Skeletal muscle tissue (tissue), 4 donors: Measurements from ENCODE around the gene TMIGD1. TPM values are rescaled to one million over a fixed set of nuclear protein-coding genes. Genes with fewer than 3 reads are reported as not detected.

Source experiments
- H3K27ac ChIP-seq: one replicate; pipeline ENCODE4 v1.7.0; 2013; ENCODE audit warnings: mild to moderate bottlenecking, low read depth, low read length, inconsistent platforms
- H3K27me3 ChIP-seq, 3 donors: one replicate each; pipeline ENCODE4 v1.7.0; 2013; ENCODE audit warnings: low read length in 3 of 3; ENCODE audit not compliant: control insufficient read depth in 3 of 3, insufficient read depth in 3 of 3
- H3K36me3 ChIP-seq, 3 donors: one replicate each; pipeline ENCODE4 v1.7.0; 2013; ENCODE audit warnings: low read length in 3 of 3; ENCODE audit not compliant: control insufficient read depth in 3 of 3, insufficient read depth in 3 of 3
- H3K4me1 ChIP-seq, 3 donors: one replicate each; pipeline ENCODE4 v1.7.0; 2013; ENCODE audit warnings: low read length in 3 of 3, mild to moderate bottlenecking in 3 of 3; ENCODE audit not compliant: control insufficient read depth in 3 of 3, insufficient read depth in 3 of 3
- H3K4me3 ChIP-seq, 3 donors: one replicate each; pipeline ENCODE4 v1.7.0; 2013; ENCODE audit warnings: low read length in 3 of 3
- H3K9ac ChIP-seq, 3 donors: one replicate each; pipeline ENCODE4 v1.7.0; 2013; ENCODE audit warnings: low read length in 3 of 3, mild to moderate bottlenecking in 3 of 3, moderate library complexity in 2 of 3, low read depth in 1 of 3
- H3K9me3 ChIP-seq, 3 donors: one replicate each; pipeline ENCODE4 v1.7.0; 2013; ENCODE audit warnings: low read length in 3 of 3; ENCODE audit not compliant: control insufficient read depth in 3 of 3
- total RNA-seq: library from RNA; depleted of rRNA; stranded (reverse); fragments of >200 nt; gene quantifications from one replicate; pipeline ENCODE4 v1.2.3, GENCODE V29; 2014
- donor health status: Osteomylitis.

The TMIGD1 gene
- total RNA-seq, 1 donor from 2014 or later = not detected

GRCh38 chr17:30376621-30377452 lies 43.0 kb upstream of the TMIGD1 start:
- no peaks in the 10 kb centered on the region for H3K9me3 ChIP-seq
- H3K27ac ChIP-seq = no peak overlapping the region
- no peak overlapping the region for H3K4me3 ChIP-seq
- H3K36me3 ChIP-seq = no peaks in the 10 kb centered on the region
- H3K27me3 ChIP-seq = peaks cover 0 to 3% (median 0%) of the 10 kb centered on the region in 3 donors
- H3K9ac ChIP-seq = peak overlapping the region in 1 of 3 donors; percentile 23
- H3K4me1 ChIP-seq = peaks cover 13 to 23% (median 13%) of the 10 kb centered on the region in 3 donors

GRCh38 chr17:30375661-30376060 lies 41.8 kb upstream of the TMIGD1 start:
- H3K9me3 ChIP-seq = no peaks in the 10 kb centered on the region
- H3K4me1 ChIP-seq = peaks cover 8 to 16% (median 9%) of the 10 kb centered on the region in 3 donors
- peaks cover 0 to 3% (median 0%) of the 10 kb centered on the region in 3 donors for H3K27me3 ChIP-seq
- no peak overlapping the region for H3K9ac ChIP-seq
- no peak overlapping the region for H3K4me3 ChIP-seq
- H3K36me3 ChIP-seq = no peaks in the 10 kb centered on the region
- H3K27ac ChIP-seq = no peak overlapping the region

GRCh38 chr17:30372755-30373154 lies 38.9 kb upstream of the TMIGD1 start:
- H3K27me3 ChIP-seq = peaks cover 0 to 3% (median 0%) of the 10 kb centered on the region in 3 donors
- no peak overlapping the region for H3K4me3 ChIP-seq
- H3K9me3 ChIP-seq = no peaks in the 10 kb centered on the region
- H3K9ac ChIP-seq = no peak overlapping the region
- no peaks in the 10 kb centered on the region for H3K4me1 ChIP-seq
- no peak overlapping the region for H3K27ac ChIP-seq
- no peaks in the 10 kb centered on the region for H3K36me3 ChIP-seq

- Histone ChIP-seq H3K9ac (no peak overlapping the region), H3K36me3 (no peaks in the 10 kb centered on the region), H3K9me3 (no peaks in the 10 kb centered on the region), H3K4me3 (no peak overlapping the region), H3K27ac (no peak overlapping the region), H3K4me1 (no peaks in the 10 kb centered on the region), H3K27me3 (peaks cover 0 to 3% (median 0%) of the 10 kb centered on the region in 3 donors)
These were observed 36.1 kb upstream of the TMIGD1 start for GRCh38 chr17:30369995-30370394.

GRCh38 chr17:30368912-30369720 lies 35.3 kb upstream of the TMIGD1 start:
- H3K27ac ChIP-seq = no peak overlapping the region
- H3K4me1 ChIP-seq = no peaks in the 10 kb centered on the region
- no peaks in the 10 kb centered on the region for H3K36me3 ChIP-seq
- H3K27me3 ChIP-seq = peaks cover 0 to 3% (median 0%) of the 10 kb centered on the region in 3 donors
- no peak overlapping the region for H3K4me3 ChIP-seq
- H3K9ac ChIP-seq = no peak overlapping the region
- H3K9me3 ChIP-seq = no peaks in the 10 kb centered on the region

- Histone ChIP-seq H3K9me3 (peaks cover 0 to 5% (median 0%) of the 10 kb centered on the region in 3 donors), H3K27ac (no peak overlapping the region), H3K9ac (no peak overlapping the region), H3K4me1 (no peaks in the 10 kb centered on the region), H3K36me3 (no peaks in the 10 kb centered on the region), H3K27me3 (peaks cover 0 to 4% (median 0%) of the 10 kb centered on the region in 3 donors), H3K4me3 (no peak overlapping the region)
These were observed 32.7 kb upstream of the TMIGD1 start for GRCh38 chr17:30366536-30366935.

GRCh38 chr17:30363715-30364202 lies 29.9 kb upstream of the TMIGD1 start:
- Histone ChIP-seq H3K4me1 (no peaks in the 10 kb centered on the region), H3K36me3 (no peaks in the 10 kb centered on the region), H3K9ac (no peak overlapping the region), H3K9me3 (peaks cover 0 to 5% (median 0%) of the 10 kb centered on the region in 3 donors), H3K27ac (no peak overlapping the region), H3K4me3 (no peak overlapping the region), H3K27me3 (peaks cover 0 to 4% (median 0%) of the 10 kb centered on the region in 3 donors)

GRCh38 chr17:30361766-30362279 lies 28.0 kb upstream of the TMIGD1 start:
- Histone ChIP-seq H3K4me1 (no peaks in the 10 kb centered on the region), H3K9me3 (peaks cover 0 to 5% (median 0%) of the 10 kb centered on the region in 3 donors), H3K4me3 (no peak overlapping the region), H3K27me3 (peaks cover 0 to 4% (median 0%) of the 10 kb centered on the region in 3 donors), H3K36me3 (no peaks in the 10 kb centered on the region), H3K9ac (no peak overlapping the region), H3K27ac (no peak overlapping the region)

- no peak overlapping the region for H3K9ac ChIP-seq
- H3K4me3 ChIP-seq = no peak overlapping the region
- H3K27ac ChIP-seq = no peak overlapping the region
- H3K36me3 ChIP-seq = no peaks in the 10 kb centered on the region
- peaks cover 0 to 5% (median 0%) of the 10 kb centered on the region in 3 donors for H3K9me3 ChIP-seq
- no peaks in the 10 kb centered on the region for H3K4me1 ChIP-seq
- peaks cover 0 to 4% (median 0%) of the 10 kb centered on the region in 3 donors for H3K27me3 ChIP-seq
These were observed 26.4 kb upstream of the TMIGD1 start for GRCh38 chr17:30360086-30360808.
